A549 (cell line): Measurements from ENCODE around the gene CRIP2.

ENCODE experiments used
- EP300 ChIP-seq, 2 experiments: fragments of >200 bp; sonication (Bioruptor Twin); formaldehyde crosslinking; IDR thresholded peaks; 2 replicates in 1 of 2; 3 replicates in 1 of 2; pipeline ENCODE4 v1.6.1; 2016 to 2017
- NPAS2 ChIP-seq: fragments of 250-450 bp; sonication (Bioruptor Pico); IDR thresholded peaks from 2 replicates; pipeline ENCODE4 v1.8.0; 2022; ENCODE audit warnings: mild to moderate bottlenecking, moderate library complexity, borderline replicate concordance
- POLR2A ChIP-seq: IDR thresholded peaks from 2 replicates; pipeline ENCODE4 v1.6.1; 2012; ENCODE audit warnings: mild to moderate bottlenecking, low read length
- ZFP36 ChIP-seq: fragments of 450-650 bp; IDR thresholded peaks from 2 replicates; pipeline ENCODE4 v1.6.1; 2014; ENCODE audit warnings: borderline replicate concordance; ENCODE audit not compliant: partially characterized antibody
- TF ChIP-seq, protein P1 (sequence below): fragments of >200 bp; sonication (Bioruptor Twin); formaldehyde crosslinking; IDR thresholded peaks from 3 replicates; pipeline ENCODE4 v1.5.1; 2016

DNA sequence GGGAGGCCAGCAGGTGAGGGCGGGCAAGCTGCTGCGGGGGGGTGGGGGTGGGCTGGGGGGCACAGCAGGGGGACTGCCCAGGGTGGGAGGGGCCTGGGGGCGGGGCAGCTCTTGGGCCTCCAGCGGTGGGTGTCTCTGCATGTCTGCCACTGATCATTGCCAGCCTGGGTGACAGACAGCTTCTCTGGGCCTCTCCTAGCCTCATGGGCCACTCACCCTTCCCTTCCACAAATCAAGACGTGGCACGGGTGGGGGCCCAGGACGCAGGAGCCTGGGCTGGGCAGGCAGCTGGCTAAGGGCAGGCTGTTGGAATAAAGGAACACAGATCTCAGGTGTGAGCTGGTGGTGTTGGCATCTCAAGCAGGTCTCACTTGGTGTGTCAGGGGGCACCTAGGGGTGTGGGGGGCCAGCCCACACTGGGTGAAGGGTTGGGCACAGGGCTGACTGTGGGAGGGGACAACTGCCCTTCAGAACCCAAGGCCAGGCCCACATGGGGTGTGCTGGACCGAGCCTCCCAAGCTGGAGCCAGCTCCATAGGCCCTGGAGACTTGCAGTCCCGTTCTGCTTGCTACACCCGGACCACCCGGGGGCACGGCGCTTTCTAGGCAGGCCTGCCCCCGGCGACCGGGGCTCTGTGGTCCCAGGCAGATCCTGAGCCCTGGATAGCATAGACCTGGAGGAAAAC, 19.4 kb downstream of the CRIP2 start:
- TF ChIP-seq EP300 (IDR thresholded peaks at IDR 0.05): no peak
- TF ChIP-seq POLR2A: no peak
- TF ChIP-seq, protein P1, sequence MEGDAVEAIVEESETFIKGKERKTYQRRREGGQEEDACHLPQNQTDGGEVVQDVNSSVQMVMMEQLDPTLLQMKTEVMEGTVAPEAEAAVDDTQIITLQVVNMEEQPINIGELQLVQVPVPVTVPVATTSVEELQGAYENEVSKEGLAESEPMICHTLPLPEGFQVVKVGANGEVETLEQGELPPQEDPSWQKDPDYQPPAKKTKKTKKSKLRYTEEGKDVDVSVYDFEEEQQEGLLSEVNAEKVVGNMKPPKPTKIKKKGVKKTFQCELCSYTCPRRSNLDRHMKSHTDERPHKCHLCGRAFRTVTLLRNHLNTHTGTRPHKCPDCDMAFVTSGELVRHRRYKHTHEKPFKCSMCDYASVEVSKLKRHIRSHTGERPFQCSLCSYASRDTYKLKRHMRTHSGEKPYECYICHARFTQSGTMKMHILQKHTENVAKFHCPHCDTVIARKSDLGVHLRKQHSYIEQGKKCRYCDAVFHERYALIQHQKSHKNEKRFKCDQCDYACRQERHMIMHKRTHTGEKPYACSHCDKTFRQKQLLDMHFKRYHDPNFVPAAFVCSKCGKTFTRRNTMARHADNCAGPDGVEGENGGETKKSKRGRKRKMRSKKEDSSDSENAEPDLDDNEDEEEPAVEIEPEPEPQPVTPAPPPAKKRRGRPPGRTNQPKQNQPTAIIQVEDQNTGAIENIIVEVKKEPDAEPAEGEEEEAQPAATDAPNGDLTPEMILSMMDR: no peak
- no peak for TF ChIP-seq NPAS2 (CRISPR knock-in tag)
- no peak for TF ChIP-seq ZFP36
